HG02943 (cell line): ENCODE data around the gene PMEPA1.
"Not testable (repeated sequence)": the region's sequence is repeated elsewhere in the genome, so short reads cannot be mapped to it uniquely, and the experiment has no call there.

ENCODE experiments used
- ATAC-seq: cut with Tn5 transposase; IDR thresholded peaks from one replicate; pipeline ENCODE4 v1.9.1; 2021; ENCODE audit warnings: mild to moderate bottlenecking, low read depth, moderate library complexity; ENCODE audit not compliant: unreplicated experiment

PMEPA1 gene

GRCh38 chr20:57630061-57630460, 79.8 kb downstream of the PMEPA1 start:
- no peak for ATAC-seq

GRCh38 chr20:57629491-57629901, 80.3 kb downstream of the PMEPA1 start:
- ATAC-seq, result not testable (repeated sequence)

GRCh38 chr20:57628962-57629308, 80.9 kb downstream of the PMEPA1 start:
- not testable (repeated sequence) for ATAC-seq

- ATAC-seq, result no peak
Measured at GRCh38 chr20:57628047-57628961, 81.5 kb downstream of the PMEPA1 start.

- no peak for ATAC-seq
Measured at GRCh38 chr20:57627339-57627738, 82.5 kb downstream of the PMEPA1 start.

- ATAC-seq, result no peak
Measured at GRCh38 chr20:57625978-57626377, 83.8 kb downstream of the PMEPA1 start.

GRCh38 chr20:57625181-57625958, 84.4 kb downstream of the PMEPA1 start:
- no peak for ATAC-seq

- no peak for ATAC-seq
Measured at GRCh38 chr20:57624124-57624523, 85.7 kb downstream of the PMEPA1 start.

- no peak for ATAC-seq
Measured at GRCh38 chr20:57622579-57623381, 87.0 kb downstream of the PMEPA1 start.

GRCh38 chr20:57622201-57622570, 87.6 kb downstream of the PMEPA1 start:
- no peak for ATAC-seq

GRCh38 chr20:57621421-57622200, 88.2 kb downstream of the PMEPA1 start:
- ATAC-seq, result no peak

GRCh38 chr20:57620999-57621398, 88.8 kb downstream of the PMEPA1 start:
- ATAC-seq, result no peak

GRCh38 chr20:57620274-57620990, 89.4 kb downstream of the PMEPA1 start, which contains the start of gene ZBP1:
Gene ZBP1 (minus strand): TSS chr20:57620426. CDS start chr20:57620295, 131 bp downstream.
- ATAC-seq, result peak; percentile 50

- ATAC-seq, result peak; percentile 58
Measured at GRCh38 chr20:57619051-57619831, 90.6 kb downstream of the PMEPA1 start.

GRCh38 chr20:57618764-57619050, 91.1 kb downstream of the PMEPA1 start:
- no peak for ATAC-seq

- no peak for ATAC-seq
Measured at GRCh38 chr20:57618091-57618763, 91.6 kb downstream of the PMEPA1 start.

GRCh38 chr20:57617079-57617795, 92.6 kb downstream of the PMEPA1 start:
- ATAC-seq, result no peak
